H1 (cell line): ENCODE data around the gene DNMT1. TPM values are rescaled to one million over a fixed set of nuclear protein-coding genes. Genes with fewer than 3 reads are reported as not detected.

Experiments used
- CHD2 ChIP-seq: IDR thresholded peaks from 2 replicates; pipeline ENCODE4 v1.6.1; 2012; ENCODE audit warnings: low read length, improper control_type of control experiment
- CHD7 ChIP-seq: fragments of 300-600 bp; sonication (generic); IDR thresholded peaks from 2 replicates; pipeline ENCODE4 v1.7.1; 2012; ENCODE audit warnings: low read length, moderate library complexity, mild to moderate bottlenecking, inconsistent platforms; ENCODE audit not compliant: insufficient replicate concordance
- GABPA ChIP-seq: IDR thresholded peaks from 2 replicates; pipeline ENCODE4 v1.6.1; 2011; ENCODE audit warnings: mild to moderate bottlenecking, low read length, moderate library complexity, borderline replicate concordance; ENCODE audit not compliant: insufficient read depth
- JUND ChIP-seq: IDR thresholded peaks from 2 replicates; pipeline ENCODE4 v1.6.1; 2011; ENCODE audit warnings: mild to moderate bottlenecking, improper control_type of control experiment, low read length
- SP1 ChIP-seq: IDR thresholded peaks from 2 replicates; pipeline ENCODE4 v1.6.1; 2011; ENCODE audit warnings: low read depth, low read length
- ZNF274 ChIP-seq: IDR thresholded peaks from 2 replicates; pipeline ENCODE4 v1.7.0; 2012; ENCODE audit warnings: low read length, borderline replicate concordance; ENCODE audit errors: extremely low read depth
- polyA plus RNA-seq, 7 experiments: library from polyadenylated mRNA; depleted of rRNA in 3 of 7; stranded (reverse) in 5 of 7; unstranded in 2 of 7; fragments of >200 nt in 5 of 7; fragments of 200-250 nt in 2 of 7; gene quantifications; 1 replicate in 5 of 7; 2 replicates in 1 of 7; 4 replicates in 1 of 7; pipeline versions ENCODE4 v1.2.1 to v1.2.3, GENCODE V29; 2011 to 2013; ENCODE audit warnings: missing spikeins in 2 of 7, mixed read lengths in 2 of 7
- total RNA-seq: library from RNA; stranded (reverse); fragmentation: NEBNext Ultra II Directional; extraction: Animal tissue kit (Norgen Biotek cat#: 25700); gene quantifications from 2 replicates; pipeline ENCODE4 v1.2.1, GENCODE V29; 2021

DNMT1 gene
- total and polyA plus RNA-seq, 2 of the 8 experiments (the other 6 are each of a cell fraction or from before 2014, with no cell fraction given), result 101 to 210 TPM

- TF ChIP-seq CHD7, result no peak
- no peak for TF ChIP-seq SP1
- TF ChIP-seq ZNF274, result no peak
- TF ChIP-seq CHD2, result no peak
- TF ChIP-seq JUND, result no peak
- TF ChIP-seq GABPA, result no peak
Observed at GRCh38 chr19:10109528-10109927, 85.2 kb downstream of the DNMT1 start (continued).
